Measurements from ENCODE around the gene CCDC12. TPM values are rescaled to one million over a fixed set of nuclear protein-coding genes. Genes with fewer than 3 reads are reported as not detected.

CCDC12 gene
- total and polyA plus RNA-seq, 4 donors, result 34.2 to 129 (median 70.0) TPM

DNA sequence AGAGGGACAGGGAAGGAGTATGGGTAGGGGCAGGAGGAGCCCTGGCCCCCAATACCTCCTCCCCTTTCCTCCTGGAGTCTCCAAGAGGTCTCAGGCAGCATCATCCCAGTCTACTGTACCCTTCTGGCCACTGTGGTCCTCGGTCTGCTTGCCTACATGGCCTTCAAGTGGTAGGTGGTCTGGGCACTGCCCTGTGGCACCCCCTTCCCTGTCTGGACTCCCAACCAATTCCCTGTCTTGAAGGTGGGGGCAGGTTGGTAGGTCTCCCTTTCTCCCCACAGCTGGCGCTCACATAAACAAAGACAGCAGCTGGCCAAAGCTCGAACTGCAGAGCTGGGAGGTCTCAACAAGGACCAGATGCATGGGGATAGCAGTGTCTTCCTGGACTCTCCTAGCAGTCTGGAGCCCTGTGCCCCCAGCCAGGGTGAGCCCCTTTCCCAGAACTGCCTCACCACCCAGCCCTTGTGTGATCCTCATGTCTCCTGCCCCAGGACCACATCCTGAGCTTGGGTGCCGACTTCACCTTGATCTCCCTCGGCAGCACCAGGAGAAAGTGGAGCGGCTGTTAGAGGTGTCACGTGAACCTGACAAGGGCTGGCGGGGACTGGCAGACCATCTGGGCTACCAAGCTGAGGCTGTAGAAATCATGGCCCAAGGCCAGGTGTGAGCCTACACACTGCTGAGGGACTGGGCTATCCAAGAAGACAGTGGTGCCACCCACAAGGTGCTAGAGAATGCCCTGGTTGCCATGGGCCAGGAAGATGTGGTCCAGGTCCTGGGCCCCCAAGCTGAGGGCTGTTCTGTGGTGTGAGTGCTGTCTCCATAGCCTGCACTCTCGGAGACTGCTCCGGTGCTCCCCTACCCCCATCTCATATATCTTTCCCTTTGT is 36.0 kb upstream of the CCDC12 start:
- DNase-seq, result no peak
- no peak overlapping the region for H3K27ac ChIP-seq (ENCODE audit: low read depth in 1 of 2, low read length in 1 of 2)
- TF ChIP-seq, protein P1, sequence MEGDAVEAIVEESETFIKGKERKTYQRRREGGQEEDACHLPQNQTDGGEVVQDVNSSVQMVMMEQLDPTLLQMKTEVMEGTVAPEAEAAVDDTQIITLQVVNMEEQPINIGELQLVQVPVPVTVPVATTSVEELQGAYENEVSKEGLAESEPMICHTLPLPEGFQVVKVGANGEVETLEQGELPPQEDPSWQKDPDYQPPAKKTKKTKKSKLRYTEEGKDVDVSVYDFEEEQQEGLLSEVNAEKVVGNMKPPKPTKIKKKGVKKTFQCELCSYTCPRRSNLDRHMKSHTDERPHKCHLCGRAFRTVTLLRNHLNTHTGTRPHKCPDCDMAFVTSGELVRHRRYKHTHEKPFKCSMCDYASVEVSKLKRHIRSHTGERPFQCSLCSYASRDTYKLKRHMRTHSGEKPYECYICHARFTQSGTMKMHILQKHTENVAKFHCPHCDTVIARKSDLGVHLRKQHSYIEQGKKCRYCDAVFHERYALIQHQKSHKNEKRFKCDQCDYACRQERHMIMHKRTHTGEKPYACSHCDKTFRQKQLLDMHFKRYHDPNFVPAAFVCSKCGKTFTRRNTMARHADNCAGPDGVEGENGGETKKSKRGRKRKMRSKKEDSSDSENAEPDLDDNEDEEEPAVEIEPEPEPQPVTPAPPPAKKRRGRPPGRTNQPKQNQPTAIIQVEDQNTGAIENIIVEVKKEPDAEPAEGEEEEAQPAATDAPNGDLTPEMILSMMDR (IDR thresholded peaks at IDR 0.05; ENCODE audit: control extremely low read depth, extremely low read depth), result no peak

DNA sequence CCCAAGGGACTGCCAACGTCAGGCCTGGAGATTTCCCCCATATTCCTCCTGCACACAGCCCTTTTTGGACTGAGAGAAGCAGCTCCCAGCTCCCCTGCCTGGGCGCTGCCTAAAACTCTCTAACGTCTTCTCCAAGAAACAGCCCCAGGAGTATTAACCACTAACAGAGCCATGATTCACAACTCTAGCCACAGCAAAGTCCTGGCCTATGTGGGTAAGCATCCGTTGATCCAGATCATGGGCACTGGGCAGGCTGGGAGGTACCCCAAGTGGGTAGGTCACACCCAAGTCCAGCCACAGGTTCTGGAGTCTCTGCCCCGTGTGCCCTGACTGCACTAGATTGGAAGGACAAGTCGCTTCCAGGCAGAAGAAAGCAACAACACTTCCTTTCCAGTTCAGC is 34.8 kb upstream of the CCDC12 start:
- 87 to 93% methylated on average over 6 of the region's 6 CpGs for WGBS, 2 donors
- Histone ChIP-seq H3K27me3 (ENCODE audit: control insufficient read depth in 3 of 3, insufficient read depth in 3 of 3, low read length in 2 of 3) (no peaks in the 10 kb centered on the region), H3K4me1 (ENCODE audit: control insufficient read depth in 5 of 5, insufficient read depth in 5 of 5, low read length in 5 of 5) (peaks cover 0 to 8% (median 0%) of the 10 kb centered on the region in 5 donors), H3K9ac (ENCODE audit: insufficient read depth in 1 of 2, low read length in 2 of 2) (no peak overlapping the region), H3K9me3 (ENCODE audit: control insufficient read depth in 4 of 4, insufficient read depth in 3 of 4, low read length in 3 of 4) (peaks cover 0 to 2% (median 0%) of the 10 kb centered on the region in 4 donors), H3K4me3 (no peak overlapping the region), H3K36me3 (ENCODE audit: control insufficient read depth in 4 of 4, insufficient read depth in 4 of 4, low read length in 4 of 4) (peaks cover under 1 to 19% (median 9%) of the 10 kb centered on the region in 4 donors), H3K27ac (ENCODE audit: low read depth in 1 of 2, low read length in 1 of 2) (no peak overlapping the region)
- ATAC-seq (ENCODE audit: insufficient read depth, low FRiP score) (no peak), DNase-seq (no peak)
- TF ChIP-seq, protein P1 (IDR thresholded peaks at IDR 0.05; ENCODE audit: control extremely low read depth, extremely low read depth), result no peak

More for the DNA sequence above, 36.0 kb upstream of the CCDC12 start:
- WGBS, 2 donors, result 88 to 90% methylated on average over 10 of the region's 10 CpGs
- no peak for ATAC-seq (ENCODE audit: insufficient read depth, low FRiP score)
- Histone ChIP-seq H3K27me3 (ENCODE audit: control insufficient read depth in 3 of 3, insufficient read depth in 3 of 3, low read length in 2 of 3) (no peaks in the 10 kb centered on the region), H3K4me1 (ENCODE audit: control insufficient read depth in 5 of 5, insufficient read depth in 5 of 5, low read length in 5 of 5) (peaks cover 0 to 14% (median 0%) of the 10 kb centered on the region in 5 donors), H3K9me3 (ENCODE audit: control insufficient read depth in 4 of 4, insufficient read depth in 3 of 4, low read length in 3 of 4) (peaks cover 0 to 2% (median 0%) of the 10 kb centered on the region in 4 donors), H3K4me3 (no peak overlapping the region), H3K36me3 (ENCODE audit: control insufficient read depth in 4 of 4, insufficient read depth in 4 of 4, low read length in 4 of 4) (peaks cover 4 to 22% (median 15%) of the 10 kb centered on the region in 4 donors), H3K9ac (ENCODE audit: insufficient read depth in 1 of 2, low read length in 2 of 2) (no peak overlapping the region)

DNA sequence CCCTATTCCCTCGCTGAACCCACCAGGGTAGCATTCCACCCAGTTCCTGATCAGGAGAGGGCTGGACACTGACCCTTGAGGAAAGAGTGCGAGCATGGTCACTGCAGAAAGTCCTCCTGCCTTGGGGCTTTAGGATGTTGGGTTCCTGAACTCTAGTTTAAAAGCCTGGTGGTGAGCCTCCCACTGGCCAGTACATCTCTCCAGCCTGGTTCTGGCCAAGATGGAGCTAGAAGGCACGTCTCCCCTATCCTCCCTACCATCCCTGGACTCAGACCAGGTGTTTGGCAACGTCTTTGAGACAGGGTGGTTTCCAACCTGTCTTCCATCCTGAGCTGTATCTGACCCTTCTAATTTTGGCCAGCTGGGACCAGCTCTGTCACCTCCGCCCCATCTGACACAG is 34.4 kb upstream of the CCDC12 start:
- H3K27me3 ChIP-seq (ENCODE audit: control insufficient read depth in 3 of 3, insufficient read depth in 3 of 3, low read length in 2 of 3), result no peaks in the 10 kb centered on the region
- no peak for ATAC-seq (ENCODE audit: insufficient read depth, low FRiP score)
- 88 to 91% methylated on average over 5 of the region's 5 CpGs for WGBS, 2 donors
- peaks cover 0 to 8% (median 0%) of the 10 kb centered on the region in 5 donors for H3K4me1 ChIP-seq (ENCODE audit: control insufficient read depth in 5 of 5, insufficient read depth in 5 of 5, low read length in 5 of 5)
- H3K27ac ChIP-seq (ENCODE audit: low read depth in 1 of 2, low read length in 1 of 2), result peak overlapping the region in 1 of 2 donors; percentile 12
- DNase-seq, result no peak
- H3K9ac ChIP-seq (ENCODE audit: insufficient read depth in 1 of 2, low read length in 2 of 2), result no peak overlapping the region
- peaks cover 0 to 2% (median 0%) of the 10 kb centered on the region in 4 donors for H3K9me3 ChIP-seq (ENCODE audit: control insufficient read depth in 4 of 4, insufficient read depth in 3 of 4, low read length in 3 of 4)
- TF ChIP-seq, protein P1 (IDR thresholded peaks at IDR 0.05; ENCODE audit: control extremely low read depth, extremely low read depth), result no peak
- no peak overlapping the region for H3K4me3 ChIP-seq
- H3K36me3 ChIP-seq (ENCODE audit: control insufficient read depth in 4 of 4, insufficient read depth in 4 of 4, low read length in 4 of 4), result peaks cover 0 to 23% (median 9%) of the 10 kb centered on the region in 4 donors
